NCI-H146 treated with DMSO at 0.1 percent for 48 hours (cell line): ENCODE results near the gene GRIA1.

Experiments
- DNase-seq: peaks from one replicate; lab custom pipeline; 2025; ENCODE audit not compliant: unreplicated experiment; lab: John Stamatoyannopoulos, UW

Gene GRIA1

GRCh38 chr5:153601377-153601776 lies 110.9 kb downstream of the GRIA1 start:
- DNase-seq: no peak

DNA sequence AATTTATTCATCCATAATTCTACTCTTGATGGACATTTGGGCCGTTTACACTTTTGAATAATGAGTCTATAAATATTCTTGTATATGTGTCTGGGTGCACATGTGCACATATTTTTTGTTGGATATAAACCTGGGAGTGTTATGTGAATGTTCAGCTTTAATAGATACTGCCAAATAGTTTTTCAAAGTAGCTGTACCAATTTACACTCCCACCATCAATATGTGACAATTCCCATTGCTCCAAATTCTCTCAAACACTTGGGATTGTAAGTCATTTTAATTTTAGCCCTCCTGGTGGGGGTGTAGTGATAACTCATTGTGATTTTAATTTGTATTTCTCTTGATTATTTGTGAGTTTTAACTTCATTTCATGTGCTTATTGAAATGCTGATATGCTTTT lies 114.9 kb downstream of the GRIA1 start:
- no peak for DNase-seq

DNA sequence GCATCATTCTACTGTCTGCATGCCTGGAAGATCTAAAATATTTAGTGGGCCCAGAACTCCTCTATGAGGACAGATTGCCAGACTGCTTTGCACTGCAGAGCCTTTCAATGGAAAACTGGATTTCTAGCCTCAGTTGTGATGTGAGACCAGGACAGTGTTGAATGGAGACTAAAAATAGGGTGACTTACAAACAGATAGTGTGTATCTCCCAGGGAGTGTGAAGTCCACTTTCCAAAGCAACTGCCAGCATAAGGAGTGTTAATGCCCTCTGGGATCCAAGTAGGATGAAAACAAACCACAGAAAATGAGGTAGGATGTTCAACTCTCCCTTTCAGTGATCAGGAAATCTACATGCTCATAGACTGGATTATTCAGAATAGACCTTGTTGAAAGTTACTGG lies 119.5 kb downstream of the GRIA1 start:
- DNase-seq: no peak

GRCh38 chr5:153610811-153611210 lies 120.3 kb downstream of the GRIA1 start:
- no peak for DNase-seq

DNA sequence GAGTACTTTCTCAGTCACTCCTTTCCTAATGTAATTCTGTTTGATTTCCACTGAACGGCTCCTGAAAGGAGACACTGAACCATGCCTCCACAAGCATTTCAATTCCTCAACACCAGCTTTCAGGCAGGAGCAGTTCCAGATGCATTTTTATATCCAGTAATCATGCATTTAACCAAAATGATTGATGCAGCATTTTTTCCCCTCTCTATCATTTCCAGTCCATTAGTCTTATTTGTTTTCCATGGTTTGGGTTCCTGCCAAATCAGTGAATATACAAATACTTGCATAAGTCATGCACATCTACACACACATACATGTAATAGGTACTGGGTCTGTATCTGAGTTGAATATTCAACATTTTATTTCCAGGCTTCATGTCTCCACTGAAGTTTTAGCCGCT lies 122.7 kb downstream of the GRIA1 start:
- no peak for DNase-seq

DNA sequence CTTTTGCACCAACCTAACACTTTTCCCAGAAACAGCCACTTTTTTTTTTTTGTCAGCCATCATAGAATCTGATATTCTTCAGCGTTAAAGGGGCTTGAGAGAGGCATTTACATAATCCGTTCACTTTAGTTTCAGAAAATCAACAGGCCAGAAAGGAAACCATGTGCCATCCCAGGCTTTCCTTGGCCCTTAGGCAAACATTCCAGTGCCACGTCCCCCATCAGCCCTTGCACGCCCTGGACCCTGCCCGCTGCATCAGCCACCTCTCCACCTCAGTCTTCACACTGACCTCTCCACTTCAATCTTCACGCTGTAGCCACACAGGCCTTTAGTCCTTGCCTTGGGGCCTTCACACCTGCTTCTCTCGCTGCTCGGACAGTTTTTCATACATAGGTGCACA lies 123.2 kb downstream of the GRIA1 start:
- no peak for DNase-seq

GRCh38 chr5:153617190-153617589 lies 126.7 kb downstream of the GRIA1 start:
- no peak for DNase-seq

DNA sequence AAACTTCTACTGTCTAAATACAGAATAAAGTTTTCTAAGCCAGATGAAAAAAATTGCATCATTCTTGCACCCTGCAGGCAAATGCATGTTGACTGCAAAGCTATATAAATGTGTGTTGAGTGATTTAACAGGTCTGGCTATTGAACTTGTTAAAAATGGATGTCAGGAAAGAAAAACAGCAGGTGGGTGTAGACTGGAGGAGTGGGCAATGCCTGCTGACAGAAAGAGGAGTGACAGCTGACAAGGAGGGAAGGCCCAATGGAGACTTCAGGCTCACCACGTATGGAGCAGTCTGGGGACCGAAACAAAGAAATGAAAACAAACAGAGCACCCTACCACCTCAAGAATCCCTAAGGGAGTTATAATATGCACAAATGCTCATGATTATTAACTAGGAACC lies 127.8 kb downstream of the GRIA1 start:
- DNase-seq: no peak

DNA sequence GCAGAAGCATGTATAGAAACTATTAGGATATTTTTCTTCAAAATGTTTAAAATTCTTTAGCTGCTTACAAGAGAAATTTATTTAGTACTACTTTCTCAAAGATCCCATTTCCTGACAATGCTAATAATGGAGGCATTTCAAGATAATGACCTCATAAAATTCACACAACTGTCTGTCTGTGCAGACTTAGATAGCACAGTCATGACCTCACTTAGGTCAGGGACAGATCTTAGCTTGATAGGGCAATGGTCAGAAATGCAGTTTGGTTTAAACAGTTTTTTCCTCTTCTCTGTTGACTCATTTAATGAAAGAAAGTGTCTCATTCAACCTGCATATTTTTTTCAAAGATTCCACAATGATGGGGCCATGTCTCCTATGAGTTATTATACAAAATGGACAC lies 128.4 kb downstream of the GRIA1 start:
- DNase-seq: no peak

GRCh38 chr5:153619771-153620170 lies 129.3 kb downstream of the GRIA1 start:
- no peak for DNase-seq

- no peak for DNase-seq
These were observed 132.7 kb downstream of the GRIA1 start for GRCh38 chr5:153623124-153623523.

- DNase-seq: no peak
These were observed 133.4 kb downstream of the GRIA1 start for GRCh38 chr5:153623751-153624450.

DNA sequence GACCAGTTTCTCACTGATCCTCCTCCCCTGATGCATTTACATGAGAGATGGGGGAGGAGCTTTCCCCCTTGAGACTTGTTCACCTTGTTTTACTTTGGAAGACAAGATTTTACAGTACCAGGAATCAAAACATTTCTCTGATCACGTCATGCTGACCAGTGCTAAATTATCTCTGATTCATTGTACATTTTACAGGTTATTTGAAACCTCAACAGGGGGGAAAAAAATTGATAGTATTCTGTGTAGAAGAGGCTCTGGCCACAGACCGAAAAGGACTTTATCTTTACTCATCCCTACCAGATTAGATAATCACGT lies 133.9 kb downstream of the GRIA1 start:
- DNase-seq: no peak

- no peak for DNase-seq
These were observed 135.4 kb downstream of the GRIA1 start for GRCh38 chr5:153625826-153626354.

- no peak for DNase-seq
These were observed 136.4 kb downstream of the GRIA1 start for GRCh38 chr5:153626836-153627235.

- no peak for DNase-seq
These were observed 138.8 kb downstream of the GRIA1 start for GRCh38 chr5:153629027-153629895.

GRCh38 chr5:153630546-153630945 lies 140.1 kb downstream of the GRIA1 start:
- DNase-seq: no peak

DNA sequence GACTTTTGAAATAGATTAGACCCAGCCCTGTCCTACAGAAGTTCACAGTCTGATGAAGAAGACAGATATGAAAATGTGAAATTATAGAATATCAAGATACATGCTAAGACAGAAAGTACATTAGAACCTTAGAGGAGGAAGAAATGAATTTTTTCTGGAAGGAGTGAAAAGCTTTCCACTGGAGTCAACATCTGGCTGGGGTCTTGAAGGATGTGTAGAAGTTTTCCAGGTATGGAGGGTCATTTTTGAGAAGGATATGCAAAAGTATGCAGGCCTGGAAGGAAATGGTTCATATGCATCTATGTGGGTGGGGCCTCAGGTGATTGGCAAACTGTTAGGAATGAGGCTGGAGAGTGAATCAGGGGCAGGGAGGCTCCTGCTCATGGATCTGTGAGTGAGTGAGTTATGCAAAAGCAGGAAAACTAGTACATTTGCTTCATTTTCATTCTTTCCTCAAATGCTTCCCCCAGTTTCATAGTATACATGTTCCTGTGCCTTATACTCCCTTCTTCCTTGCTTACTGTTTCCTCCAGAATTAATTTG lies 142.3 kb downstream of the GRIA1 start:
- DNase-seq: no peak

GRCh38 chr5:153636670-153637451 lies 146.4 kb downstream of the GRIA1 start:
- no peak for DNase-seq

DNA sequence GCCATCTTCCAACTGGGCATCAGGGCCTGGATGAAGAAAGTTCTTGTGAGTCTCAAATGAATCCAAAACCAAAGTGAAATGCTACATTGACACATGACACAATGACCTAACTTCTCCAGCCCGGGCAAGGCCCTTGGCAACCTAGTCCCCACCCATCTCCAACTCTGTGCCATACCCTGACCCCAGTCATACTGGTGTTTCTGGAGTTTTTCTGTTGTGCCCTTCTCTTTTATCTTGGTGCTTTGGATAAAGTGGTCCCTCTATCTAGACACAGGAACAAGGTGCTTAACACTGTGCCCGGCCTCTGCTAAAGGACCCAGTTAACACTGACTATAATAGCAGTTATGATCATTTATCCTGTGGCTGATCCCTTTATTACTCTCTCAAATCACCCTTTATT lies 149.8 kb downstream of the GRIA1 start:
- no peak for DNase-seq

DNA sequence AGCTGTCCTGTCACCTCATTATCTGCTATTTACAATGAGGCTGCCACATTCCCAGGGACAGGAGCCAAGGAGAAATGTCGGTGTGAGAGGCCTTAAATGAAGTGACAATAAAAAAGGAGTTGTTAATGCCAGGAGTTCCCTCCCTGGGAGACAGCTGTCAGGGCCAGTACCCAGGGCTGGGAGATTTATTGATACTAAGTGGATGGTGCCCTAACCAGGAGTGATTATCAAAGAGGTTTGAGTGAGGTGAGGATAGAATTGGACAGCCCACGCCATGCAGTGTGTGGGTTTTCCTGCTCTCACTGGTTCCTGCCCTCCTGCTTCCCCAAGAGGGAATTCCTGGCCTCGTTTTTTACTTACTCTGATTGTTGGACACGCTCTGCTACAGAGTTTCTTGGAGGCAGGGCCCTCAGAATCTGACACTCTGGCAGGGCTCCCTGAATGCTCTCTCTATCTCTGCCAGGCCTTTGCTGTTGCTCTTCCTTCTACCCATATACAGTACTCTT lies 150.8 kb downstream of the GRIA1 start:
- DNase-seq: no peak
